Endothelial cell of umbilical vein (primary cell): ENCODE data around the gene CFAP20DC. TPM values are rescaled to one million over a fixed set of nuclear protein-coding genes. Genes with fewer than 3 reads are reported as not detected.

ENCODE experiments used
- BruUV-seq: library from RNA; stranded (reverse); fragments of 400-500 nt; replicated peaks from 2 replicates; lab custom pipeline; 2021; lab: Mats Ljungman, UMichigan
- CTCF ChIA-PET: fragments of 300-600, 350-600 bp; sonication (Branson Sonifier 250); formaldehyde crosslinking; loops from one replicate; lab custom pipeline; 2021; ENCODE audit warnings: antibody characterized with exemption, inconsistent platforms; lab: Charles Lee
- POLR2A ChIA-PET: fragments of 300-600, 350-600 bp; sonication (Branson Sonifier 250); formaldehyde crosslinking; loops from one replicate; lab custom pipeline; 2021; ENCODE audit warnings: antibody characterized with exemption, inconsistent platforms; lab: Charles Lee
- DNase-seq: peaks from one replicate; pipeline ENCODE4 v3.0.0-alpha.2; 2011; ENCODE audit warnings: low read depth, low spot score
- FAIRE-seq: peaks from 2 replicates; lab custom pipeline; 2011; peaks lifted over from hg19 to GRCh38; lab: Jason Lieb, UNC
- H2AFZ ChIP-seq: 2 replicates; pipeline ENCODE4 v1.6.0; 2012; ENCODE audit warnings: low read depth, low read length, control low read depth, inconsistent platforms
- H3K27ac ChIP-seq: 2 replicates; pipeline ENCODE4 v1.5.1; 2011; ENCODE audit warnings: low read depth, mild to moderate bottlenecking, control low read depth, low read length, moderate library complexity; ENCODE audit not compliant: insufficient read depth
- H3K27me3 ChIP-seq, 2 experiments: 2 replicates each; pipeline versions ENCODE4 v1.6.0 to v1.6.1; 2011; ENCODE audit warnings: low read length in 2 of 2, mixed read lengths in 1 of 2; ENCODE audit not compliant: control insufficient read depth in 2 of 2, insufficient read depth in 2 of 2
- H3K36me3 ChIP-seq, 2 experiments: 2 replicates in 1 of 2; 3 replicates in 1 of 2; pipeline ENCODE4 v1.5.1; 2011; ENCODE audit warnings: low read length in 2 of 2, mild to moderate bottlenecking in 1 of 2, moderate library complexity in 1 of 2; ENCODE audit not compliant: control insufficient read depth in 2 of 2, insufficient read depth in 2 of 2; ENCODE audit errors: extremely low read depth in 1 of 2
- H3K4me1 ChIP-seq: 3 replicates; pipeline ENCODE4 v1.5.1; 2011; ENCODE audit warnings: mild to moderate bottlenecking, low read length; ENCODE audit not compliant: control insufficient read depth, insufficient read depth; ENCODE audit errors: extremely low read depth
- H3K4me2 ChIP-seq: 2 replicates; pipeline ENCODE4 v1.6.1; 2011; ENCODE audit warnings: low read length, control low read depth, mixed read lengths; ENCODE audit not compliant: insufficient read depth
- H3K4me3 ChIP-seq, 3 experiments: fragments of 200-600 bp in 1 of 3; sonication (generic), shearing (Covaris generic) in 1 of 3; replicated peaks in 1 of 3; 2 replicates each; pipeline ENCODE4 v1.5.1; 2011 to 2016; ENCODE audit warnings: control low read depth in 3 of 3, low read length in 3 of 3, mild to moderate bottlenecking in 2 of 3, inconsistent platforms in 1 of 3, low read depth in 1 of 3, moderate library complexity in 1 of 3; ENCODE audit not compliant: insufficient read depth in 1 of 3
- H3K79me2 ChIP-seq: 2 replicates; pipeline ENCODE4 v1.6.0; 2012; ENCODE audit warnings: low read length, inconsistent platforms; ENCODE audit not compliant: control insufficient read depth, insufficient read depth
- H3K9ac ChIP-seq: replicated peaks from 2 replicates; pipeline ENCODE3; 2011; ENCODE audit warnings: low read length, control low read depth; ENCODE audit not compliant: insufficient read depth; ENCODE audit errors: extremely low read depth
- H3K9me1 ChIP-seq: replicated peaks from 3 replicates; pipeline ENCODE4 v1.6.0; 2011; ENCODE audit warnings: mild to moderate bottlenecking, low read length; ENCODE audit not compliant: control insufficient read depth, insufficient read depth; ENCODE audit errors: extremely low read depth
- H3K9me3 ChIP-seq: replicated peaks from 2 replicates; pipeline ENCODE4 v1.5.1; 2012; ENCODE audit warnings: low read length, inconsistent platforms; ENCODE audit not compliant: control insufficient read depth, insufficient read depth
- H4K20me1 ChIP-seq: replicated peaks from 2 replicates; pipeline ENCODE3; 2011; ENCODE audit warnings: mild to moderate bottlenecking, low read length; ENCODE audit not compliant: control insufficient read depth, insufficient read depth; ENCODE audit errors: extremely low read depth
- EZH2 ChIP-seq: IDR thresholded peaks from 2 replicates; pipeline ENCODE4 v1.6.1; 2012; ENCODE audit warnings: borderline replicate concordance, low read depth, mild to moderate bottlenecking, moderate library complexity, low read length, inconsistent platforms; ENCODE audit not compliant: severe bottlenecking
- FOS ChIP-seq: IDR thresholded peaks from 2 replicates; pipeline ENCODE4 v1.6.1; 2011; ENCODE audit warnings: mild to moderate bottlenecking, low read length, moderate library complexity, borderline replicate concordance; ENCODE audit not compliant: insufficient read depth
- GATA2 ChIP-seq: IDR thresholded peaks from 2 replicates; pipeline ENCODE4 v1.7.0; 2011; ENCODE audit warnings: low read depth, mild to moderate bottlenecking, moderate library complexity, mixed read lengths, low read length; ENCODE audit not compliant: insufficient read length, insufficient read depth
- JUN ChIP-seq: IDR thresholded peaks from 2 replicates; pipeline ENCODE4 v1.6.1; 2011; ENCODE audit warnings: borderline replicate concordance, low read depth; ENCODE audit not compliant: insufficient read length, insufficient read depth
- MAX ChIP-seq: IDR thresholded peaks from 2 replicates; pipeline ENCODE4 v1.6.1; 2011; ENCODE audit not compliant: insufficient read depth, insufficient read length
- MYC ChIP-seq: IDR thresholded peaks from one replicate; pipeline ENCODE4 v1.6.1; 2011; ENCODE audit warnings: mild to moderate bottlenecking, low read depth, low read length
- POLR2A ChIP-seq: IDR thresholded peaks from 2 replicates; pipeline ENCODE4 v1.6.1; 2012; ENCODE audit warnings: low read depth, mild to moderate bottlenecking, control low read depth, low read length
- POLR2AphosphoS5 ChIP-seq: IDR thresholded peaks from 2 replicates; pipeline ENCODE4 v1.6.1; 2012; ENCODE audit warnings: low read depth, mild to moderate bottlenecking, control low read depth, low read length, moderate library complexity; ENCODE audit not compliant: insufficient read depth
- dilution Hi-C: fragments of 300-500 bp; cut with MboI; formaldehyde crosslinking; loops from one replicate; pipeline ENCODE4 v1.15.0; 2019; ENCODE audit warnings: low sequenced_read_pairs; ENCODE audit not compliant: extremely low pct_ligation_motif_present
- intact Hi-C: fragments of 100-400 bp; cut with micrococcal nuclease; formaldehyde crosslinking; loops from one replicate; pipeline ENCODE4 v1.10.0; 2022
- polyA plus RNA-seq, 4 experiments: library from polyadenylated mRNA; depleted of rRNA in 3 of 4; stranded (reverse) in 3 of 4; unstranded in 1 of 4; fragments of >200 nt; gene quantifications; 2 replicates each; pipeline versions ENCODE4 v1.2.1 to v1.2.3, GENCODE V29; 2011 to 2012; ENCODE audit warnings: missing spikeins in 1 of 4
- total RNA-seq: library from RNA; stranded (reverse); gene quantifications from 2 replicates; pipeline ENCODE4 v1.2.3, GENCODE V29; 2021
- TF ChIP-seq, protein P1 (sequence below), 2 donors: IDR thresholded peaks; 1 replicate in 1 of 2; 2 replicates in 1 of 2; pipeline ENCODE4 v1.5.1; 2011; ENCODE audit warnings: low read length in 2 of 2, mild to moderate bottlenecking in 2 of 2, moderate library complexity in 2 of 2, control low read depth in 1 of 2, inconsistent platforms in 1 of 2, low read depth in 1 of 2; ENCODE audit not compliant: insufficient read depth in 1 of 2; ENCODE audit errors: extremely low read depth in 1 of 2

CFAP20DC gene
- total and polyA plus RNA-seq, 2 donors (not counting 3 experiments of a cell fraction or from before 2014, with no cell fraction given) = 0.92 to 2.1 TPM

- FAIRE-seq (no peak), DNase-seq (no peak)
- Histone ChIP-seq H3K79me2 (no peaks in the 10 kb centered on the region), H3K4me3 (no peak overlapping the region), H3K4me1 (no peaks in the 10 kb centered on the region), H3K36me3 (no peaks in the 10 kb centered on the region), H3K9me3 (no peaks in the 10 kb centered on the region), H4K20me1 (no peaks in the 10 kb centered on the region), H3K9ac (no peak overlapping the region), H2AFZ (no peak overlapping the region), H3K27me3 (no peaks in the 10 kb centered on the region), H3K27ac (no peak overlapping the region), H3K4me2 (no peak overlapping the region), H3K9me1 (no peaks in the 10 kb centered on the region)
- BruUV-seq = no TSS peak
- intact Hi-C loops (no loop called here), dilution Hi-C loops (no loop called here)
- ChIA-PET CTCF (interaction anchor here (1.3 to 1.5 kb wide), 2 partner anchors 8 to 28 kb away, joined by 3 to 4 read pairs; no protein-coding TSS in a partner anchor), POLR2A (no interaction called here)
- TF ChIP-seq, protein P1, sequence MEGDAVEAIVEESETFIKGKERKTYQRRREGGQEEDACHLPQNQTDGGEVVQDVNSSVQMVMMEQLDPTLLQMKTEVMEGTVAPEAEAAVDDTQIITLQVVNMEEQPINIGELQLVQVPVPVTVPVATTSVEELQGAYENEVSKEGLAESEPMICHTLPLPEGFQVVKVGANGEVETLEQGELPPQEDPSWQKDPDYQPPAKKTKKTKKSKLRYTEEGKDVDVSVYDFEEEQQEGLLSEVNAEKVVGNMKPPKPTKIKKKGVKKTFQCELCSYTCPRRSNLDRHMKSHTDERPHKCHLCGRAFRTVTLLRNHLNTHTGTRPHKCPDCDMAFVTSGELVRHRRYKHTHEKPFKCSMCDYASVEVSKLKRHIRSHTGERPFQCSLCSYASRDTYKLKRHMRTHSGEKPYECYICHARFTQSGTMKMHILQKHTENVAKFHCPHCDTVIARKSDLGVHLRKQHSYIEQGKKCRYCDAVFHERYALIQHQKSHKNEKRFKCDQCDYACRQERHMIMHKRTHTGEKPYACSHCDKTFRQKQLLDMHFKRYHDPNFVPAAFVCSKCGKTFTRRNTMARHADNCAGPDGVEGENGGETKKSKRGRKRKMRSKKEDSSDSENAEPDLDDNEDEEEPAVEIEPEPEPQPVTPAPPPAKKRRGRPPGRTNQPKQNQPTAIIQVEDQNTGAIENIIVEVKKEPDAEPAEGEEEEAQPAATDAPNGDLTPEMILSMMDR (IDR thresholded peaks at IDR 0.05; ENCODE audit: extremely low read depth in 1 of 2, insufficient read depth in 1 of 2, low read depth in 1 of 2, low read length in 2 of 2) = no peak
- TF ChIP-seq POLR2A = no peak
- no peak for TF ChIP-seq MAX
- no peak for TF ChIP-seq JUN
- TF ChIP-seq GATA2 = no peak
- TF ChIP-seq EZH2 = no peak
- no peak for TF ChIP-seq MYC
- no peak for TF ChIP-seq FOS
- TF ChIP-seq POLR2AphosphoS5 = no peak
Observed at GRCh38 chr3:58888087-58888486, 161.7 kb downstream of the CFAP20DC start.
